Right lobe of liver (tissue), 6 donors: ENCODE results near the gene TEX11. TPM values are rescaled to one million over a fixed set of nuclear protein-coding genes. Genes with fewer than 3 reads are reported as not detected.

ENCODE experiments used
- ATAC-seq, 4 donors: fragments of 200-7000 bp; cut with Tn5 transposase; one replicate each; pipeline ENCODE4 v1.9.1; 2020; ENCODE audit warnings: mild to moderate bottlenecking in 4 of 4, moderate library complexity in 4 of 4
- DNase-seq, 3 donors: peaks; one replicate each; pipeline ENCODE4 v3.0.0-alpha.2; 2020
- H3K27ac ChIP-seq, 3 donors: fragments of 200-600 bp; one replicate each; pipeline ENCODE4 v1.8.0; 2022
- H3K27me3 ChIP-seq, 2 donors: fragments of 200-600 bp; one replicate each; pipeline ENCODE4 v1.8.0; 2022
- H3K36me3 ChIP-seq, 4 donors: fragments of 200-600 bp; sonication (generic) in 1 of 4; one replicate each; pipeline versions ENCODE4 v1.5.1 to v1.8.0; 2017 to 2022; ENCODE audit warnings: control low read depth in 1 of 4
- H3K4me1 ChIP-seq, 4 donors: fragments of 200-600 bp; sonication (generic) in 1 of 4; one replicate each; pipeline versions ENCODE4 v1.5.1 to v1.8.0; 2017 to 2022; ENCODE audit warnings: control low read depth in 1 of 4
- H3K4me3 ChIP-seq, 3 donors: fragments of 200-600 bp; one replicate each; pipeline ENCODE4 v1.8.0; 2022
- H3K9me3 ChIP-seq, 4 donors: fragments of 200-600 bp; sonication (generic) in 1 of 4; one replicate each; pipeline versions ENCODE4 v1.5.1 to v1.8.0; 2017 to 2022; ENCODE audit warnings: control low read depth in 1 of 4
- CTCF ChIP-seq, 4 donors: fragments of 200-600 bp in 3 of 4; fragments of 450-650 bp in 1 of 4; IDR thresholded peaks; one replicate each; pipeline versions ENCODE4 v1.5.1 to v1.8.0; 2016 to 2022; ENCODE audit warnings: antibody characterized with exemption in 4 of 4, mild to moderate bottlenecking in 2 of 4
- POLR2A ChIP-seq: fragments of 450-650 bp; IDR thresholded peaks from one replicate; pipeline ENCODE4 v1.6.1; 2017; ENCODE audit warnings: antibody characterized with exemption, mild to moderate bottlenecking
- WGBS: methylation state at CpG from one replicate; pipeline ENCODE4 v1.1.6; 2018; ENCODE audit warnings: low coverage, low lambda C conversion rate; ENCODE audit not compliant: insufficient coverage; ENCODE audit errors: missing lambda C conversion rate; 5-methylcytosine and 5-hydroxymethylcytosine counted together
- intact Hi-C, 2 donors: fragments of 100-400 bp; cut with DNase I; formaldehyde crosslinking; loops; one replicate each; pipeline versions ENCODE4 v1.11.2 to v1.14.1; 2022
- total RNA-seq, 6 experiments: library from RNA; depleted of rRNA in 2 of 6; stranded (reverse); fragments of >200 nt in 2 of 6; fragmentation: NEBNext Ultra II Directional in 3 of 6; extraction: Animal tissue kit (Norgen Biotek cat#: 25700) in 3 of 6; gene quantifications; one replicate each; pipeline versions ENCODE4 v1.1.0 to v1.2.4, GENCODE V29; 2016 to 2023
- donor health status: DM: no; HTN: yes; CAD: no.
- donor health status: DM: no; HTN: no; CAD: no.
- donor health status: DM: no; HTN: no; CAD: no.
- donor health status: DM: no; HTN: yes; CAD: no.
- donor health status: DM: no; HTN: yes; CAD: no.

The TEX11 gene
- total RNA-seq, 6 experiments from 2014 or later: 0.09 TPM; not detected in 5

- intact Hi-C loops: no loop called here
These were observed 403.1 kb downstream of the TEX11 start for GRCh38 chrX:70505451-70505841.

GRCh38 chrX:70504772-70505450 lies 403.6 kb downstream of the TEX11 start:
- 68% methylated on average over 4 of the region's 6 CpGs for WGBS
- no peak for DNase-seq
- no peaks in the 10 kb centered on the region for H3K36me3 ChIP-seq
- TF ChIP-seq CTCF (IDR thresholded peaks at IDR 0.05) (no peak), POLR2A (no peak)
- intact Hi-C loops: no loop called here
- H3K27ac ChIP-seq: no peak overlapping the region
- H3K9me3 ChIP-seq: no peaks in the 10 kb centered on the region
- H3K4me3 ChIP-seq: no peak overlapping the region
- H3K4me1 ChIP-seq: no peaks in the 10 kb centered on the region
- no peak for ATAC-seq
- no peaks in the 10 kb centered on the region for H3K27me3 ChIP-seq

More at GRCh38 chrX:70505451-70505841, 403.1 kb downstream of the TEX11 start:
- Histone ChIP-seq H3K9me3 (no peaks in the 10 kb centered on the region), H3K36me3 (no peaks in the 10 kb centered on the region), H3K27ac (no peak overlapping the region), H3K4me3 (no peak overlapping the region), H3K4me1 (no peaks in the 10 kb centered on the region), H3K27me3 (no peaks in the 10 kb centered on the region)
- ATAC-seq (no peak), DNase-seq (no peak)
- 56% methylated on average over 4 of the region's 4 CpGs for WGBS
- TF ChIP-seq CTCF (IDR thresholded peaks at IDR 0.05) (no peak), POLR2A (no peak)

- Histone ChIP-seq H3K36me3 (no peaks in the 10 kb centered on the region), H3K4me3 (no peak overlapping the region), H3K27ac (no peak overlapping the region), H3K9me3 (no peaks in the 10 kb centered on the region), H3K27me3 (no peaks in the 10 kb centered on the region), H3K4me1 (no peaks in the 10 kb centered on the region)
- 74% methylated on average over 3 of the region's 4 CpGs for WGBS
- DNase-seq: no peak
- intact Hi-C loops: no loop called here
- TF ChIP-seq POLR2A (no peak), CTCF (IDR thresholded peaks at IDR 0.05) (no peak)
- no peak for ATAC-seq
These were observed 407.7 kb downstream of the TEX11 start for GRCh38 chrX:70500826-70501225.

- 0% methylated on average over 1 of the region's 2 CpGs for WGBS
- Histone ChIP-seq H3K36me3 (no peaks in the 10 kb centered on the region), H3K27ac (no peak overlapping the region), H3K4me1 (no peaks in the 10 kb centered on the region), H3K27me3 (no peaks in the 10 kb centered on the region), H3K9me3 (no peaks in the 10 kb centered on the region), H3K4me3 (no peak overlapping the region)
- no peak for TF ChIP-seq CTCF (IDR thresholded peaks at IDR 0.05)
- intact Hi-C loops: no loop called here
- ATAC-seq (no peak), DNase-seq (no peak)
These were observed 410.4 kb downstream of the TEX11 start for GRCh38 chrX:70498129-70498528.
